Measurements from ENCODE around the gene SMAD3. TPM values are rescaled to one million over a fixed set of nuclear protein-coding genes. Genes with fewer than 3 reads are reported as not detected.
"Not testable (repeated sequence)": the region's sequence is repeated elsewhere in the genome, so short reads cannot be mapped to it uniquely, and the experiment has no call there.

SMAD3 gene
- total RNA-seq (8.8 TPM), polyA plus RNA-seq (21.6 TPM)
- long read RNA-seq, donor 1, full-length matches to known transcripts: 1 of 1 reads
- long read RNA-seq, donor 1, partial matches to known transcripts: 0 of 1 reads
- long read RNA-seq, donor 1, other reads (novel, unspliced or antisense): 0 of 1 reads
- long read RNA-seq, donor 2: 0 reads
- long read RNA-seq, donor 3, full-length matches to known transcripts: 2 of 2 reads
- long read RNA-seq, donor 3, partial matches to known transcripts: 0 of 2 reads
- long read RNA-seq, donor 3, other reads (novel, unspliced or antisense): 0 of 2 reads
- long read RNA-seq, donor 4, full-length matches to known transcripts: 2 of 2 reads
- long read RNA-seq, donor 4, partial matches to known transcripts: 0 of 2 reads
- long read RNA-seq, donor 4, other reads (novel, unspliced or antisense): 0 of 2 reads
- long read RNA-seq, donor 5, full-length matches to known transcripts: 6 of 12 reads
- long read RNA-seq, donor 5, partial matches to known transcripts: 6 of 12 reads
- long read RNA-seq, donor 5, other reads (novel, unspliced or antisense): 0 of 12 reads
- long read RNA-seq, donor 6, full-length matches to known transcripts: 5 of 10 reads
- long read RNA-seq, donor 6, partial matches to known transcripts: 5 of 10 reads
- long read RNA-seq, donor 6, other reads (novel, unspliced or antisense): 0 of 10 reads
- long read RNA-seq, donor 7, full-length matches to known transcripts: 3 of 3 reads
- long read RNA-seq, donor 7, partial matches to known transcripts: 0 of 3 reads
- long read RNA-seq, donor 7, other reads (novel, unspliced or antisense): 0 of 3 reads
- long read RNA-seq, donor 8, full-length matches to known transcripts: 2 of 2 reads
- long read RNA-seq, donor 8, partial matches to known transcripts: 0 of 2 reads
- long read RNA-seq, donor 8, other reads (novel, unspliced or antisense): 0 of 2 reads
- long read RNA-seq, donor 9, full-length matches to known transcripts: 2 of 2 reads
- long read RNA-seq, donor 9, partial matches to known transcripts: 0 of 2 reads
- long read RNA-seq, donor 9, other reads (novel, unspliced or antisense): 0 of 2 reads
- long read RNA-seq, donor 10, full-length matches to known transcripts: 3 of 16 reads
- long read RNA-seq, donor 10, partial matches to known transcripts: 13 of 16 reads
- long read RNA-seq, donor 10, other reads (novel, unspliced or antisense): 0 of 16 reads

DNA sequence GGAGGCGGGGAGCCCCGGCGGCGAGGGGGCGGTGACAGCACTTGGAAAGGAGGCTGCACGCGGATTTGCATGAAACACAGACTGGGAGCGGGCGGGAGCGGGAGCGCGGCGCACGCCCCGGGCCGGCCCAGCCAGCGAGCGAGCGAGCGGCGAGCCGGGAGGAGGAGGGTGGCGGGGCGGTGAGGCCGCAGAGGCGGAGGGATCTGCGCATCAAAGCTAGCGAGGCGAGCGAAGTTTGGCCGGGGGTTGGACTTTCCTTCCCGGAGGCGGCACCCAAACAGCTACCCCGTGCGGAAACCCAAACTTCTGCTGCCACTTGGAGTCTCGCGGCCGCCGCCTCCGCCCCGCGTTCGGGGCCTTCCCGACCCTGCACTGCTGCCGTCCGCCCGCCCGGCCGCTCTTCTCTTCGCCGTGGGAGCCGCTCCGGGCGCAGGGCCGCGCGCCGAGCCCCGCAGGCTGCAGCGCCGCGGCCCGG is at the start of gene SMAD3:
SMAD3 (plus strand) TSS at position 72 of the 475 bp plus-strand sequence. CDS start 553 bp downstream, outside the sequence.
- Histone ChIP-seq H3K9me3 (ENCODE audit: control insufficient read depth in 2 of 2, insufficient read depth in 1 of 2, low read length in 1 of 2) (no peaks in the 10 kb centered on the region), H3K27ac (ENCODE audit: low read depth in 1 of 2, low read length in 1 of 2) (peak within 1 kb of the TSS; percentile 72 to 89), H3K36me3 (ENCODE audit: control insufficient read depth in 2 of 2, insufficient read depth in 2 of 2, low read length in 1 of 2) (no peaks in the 10 kb centered on the region), H3K4me1 (ENCODE audit: control insufficient read depth in 2 of 2, insufficient read depth in 2 of 2, low read length in 2 of 2) (peaks cover 15 to 59% of the 10 kb centered on the region in 2 donors), H3K27me3 (ENCODE audit: control insufficient read depth in 2 of 2, insufficient read depth in 1 of 2, low read length in 1 of 2) (peaks cover 0 to 23% of the 10 kb centered on the region in 2 donors), H3K4me3 (ENCODE audit: low read length in 2 of 2) (peak within 1 kb of the TSS; percentile 65 to 68)
- DNase-seq (ENCODE audit: low read depth in 6 of 9, low spot score in 9 of 9): peak in 2 of 9 donors; percentile 66 to 77
- under 1% methylated on average over 63 of the region's 63 CpGs for WGBS

DNA sequence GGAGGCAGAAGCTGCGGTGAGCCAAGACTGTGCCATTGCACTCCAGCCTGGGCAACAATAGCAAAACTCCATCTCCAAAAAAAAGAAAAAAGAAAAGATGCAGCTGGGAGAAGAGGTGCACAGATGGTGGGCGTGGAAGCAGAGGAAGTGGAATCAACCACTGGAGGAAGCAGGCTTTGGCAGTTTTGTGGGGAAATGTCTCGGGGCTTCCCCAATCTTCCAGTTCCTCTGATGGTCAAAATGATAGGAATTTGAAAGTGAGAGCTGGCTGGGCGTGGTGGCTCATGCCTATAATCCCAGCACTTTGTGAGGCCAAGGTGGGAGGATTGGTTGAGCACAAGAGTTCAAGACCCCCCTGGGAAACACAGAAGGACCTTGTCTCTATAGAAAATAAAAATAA is 48.1 kb upstream of the SMAD3 start:
- H3K4me1 ChIP-seq (ENCODE audit: control insufficient read depth in 2 of 2, insufficient read depth in 2 of 2, low read length in 2 of 2): peaks cover 0 to 7% of the 10 kb centered on the region in 2 donors
- H3K9me3 ChIP-seq (ENCODE audit: control insufficient read depth in 2 of 2, insufficient read depth in 1 of 2, low read length in 1 of 2): no peaks in the 10 kb centered on the region
- no peaks in the 10 kb centered on the region for H3K27me3 ChIP-seq (ENCODE audit: control insufficient read depth in 2 of 2, insufficient read depth in 1 of 2, low read length in 1 of 2)
- DNase-seq (ENCODE audit: low read depth in 6 of 9, low spot score in 9 of 9): no peak
- WGBS: 51% methylated on average over 4 of the region's 4 CpGs
- H3K36me3 ChIP-seq (ENCODE audit: control insufficient read depth in 2 of 2, insufficient read depth in 2 of 2, low read length in 1 of 2): no peaks in the 10 kb centered on the region
- no peak overlapping the region for H3K4me3 ChIP-seq (ENCODE audit: low read length in 2 of 2)
- no peak overlapping the region for H3K27ac ChIP-seq (ENCODE audit: low read depth in 1 of 2, low read length in 1 of 2)

DNA sequence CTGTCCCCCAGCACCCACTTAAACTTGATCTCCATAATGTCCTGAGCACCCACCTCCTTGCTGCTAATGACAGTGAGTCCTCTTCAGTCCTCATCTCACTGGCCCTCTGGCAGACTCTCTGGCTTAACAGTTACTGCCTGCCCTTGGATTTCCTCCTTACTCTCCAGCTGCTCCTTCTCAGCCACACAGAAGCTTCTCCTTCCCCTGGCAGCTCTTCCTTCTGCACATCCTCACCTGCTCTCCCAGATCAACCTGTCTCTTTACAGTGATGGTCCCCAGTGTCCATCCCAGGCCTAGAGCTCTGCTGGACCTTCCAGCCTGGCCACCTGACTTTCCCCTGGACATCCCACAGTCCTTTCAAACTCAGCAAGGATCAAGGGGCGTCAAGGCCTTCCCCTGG is 47.4 kb upstream of the SMAD3 start:
- Histone ChIP-seq H3K36me3 (ENCODE audit: control insufficient read depth in 2 of 2, insufficient read depth in 2 of 2, low read length in 1 of 2) (no peaks in the 10 kb centered on the region), H3K4me1 (ENCODE audit: control insufficient read depth in 2 of 2, insufficient read depth in 2 of 2, low read length in 2 of 2) (peaks cover 0 to 7% of the 10 kb centered on the region in 2 donors), H3K27ac (ENCODE audit: low read depth in 1 of 2, low read length in 1 of 2) (no peak overlapping the region), H3K4me3 (ENCODE audit: low read length in 2 of 2) (no peak overlapping the region), H3K9me3 (ENCODE audit: control insufficient read depth in 2 of 2, insufficient read depth in 1 of 2, low read length in 1 of 2) (no peaks in the 10 kb centered on the region), H3K27me3 (ENCODE audit: control insufficient read depth in 2 of 2, insufficient read depth in 1 of 2, low read length in 1 of 2) (no peaks in the 10 kb centered on the region)
- 90% methylated on average over 1 of the region's 1 CpG for WGBS
- no peak for DNase-seq (ENCODE audit: low read depth in 6 of 9, low spot score in 9 of 9)

DNA sequence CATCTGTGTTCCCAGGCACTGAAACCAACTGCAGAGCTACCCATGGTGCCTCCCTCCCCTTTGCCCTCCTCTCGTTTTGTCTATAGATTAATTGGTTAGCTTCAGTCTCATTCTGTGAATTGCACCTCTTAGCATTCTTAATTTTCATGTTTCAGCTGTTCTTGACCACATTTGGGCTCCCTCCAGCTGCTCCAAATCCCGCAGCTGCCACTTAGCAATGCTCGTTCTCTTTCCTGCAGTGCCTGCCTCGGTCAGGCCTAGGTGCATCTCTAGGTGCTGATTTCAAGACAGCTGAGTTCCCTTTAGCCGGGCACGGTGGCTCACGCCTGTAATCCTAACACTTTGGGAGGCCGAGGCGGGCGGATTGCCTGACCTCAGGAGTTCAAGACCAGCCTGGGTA is 47.0 kb upstream of the SMAD3 start:
- Histone ChIP-seq H3K27ac (ENCODE audit: low read depth in 1 of 2, low read length in 1 of 2) (no peak overlapping the region), H3K4me3 (ENCODE audit: low read length in 2 of 2) (no peak overlapping the region), H3K9me3 (ENCODE audit: control insufficient read depth in 2 of 2, insufficient read depth in 1 of 2, low read length in 1 of 2) (no peaks in the 10 kb centered on the region), H3K4me1 (ENCODE audit: control insufficient read depth in 2 of 2, insufficient read depth in 2 of 2, low read length in 2 of 2) (peaks cover 0 to 7% of the 10 kb centered on the region in 2 donors), H3K27me3 (ENCODE audit: control insufficient read depth in 2 of 2, insufficient read depth in 1 of 2, low read length in 1 of 2) (no peaks in the 10 kb centered on the region), H3K36me3 (ENCODE audit: control insufficient read depth in 2 of 2, insufficient read depth in 2 of 2, low read length in 1 of 2) (no peaks in the 10 kb centered on the region)
- DNase-seq (ENCODE audit: low read depth in 6 of 9, low spot score in 9 of 9): no peak
- 95% methylated on average over 10 of the region's 10 CpGs for WGBS

DNA sequence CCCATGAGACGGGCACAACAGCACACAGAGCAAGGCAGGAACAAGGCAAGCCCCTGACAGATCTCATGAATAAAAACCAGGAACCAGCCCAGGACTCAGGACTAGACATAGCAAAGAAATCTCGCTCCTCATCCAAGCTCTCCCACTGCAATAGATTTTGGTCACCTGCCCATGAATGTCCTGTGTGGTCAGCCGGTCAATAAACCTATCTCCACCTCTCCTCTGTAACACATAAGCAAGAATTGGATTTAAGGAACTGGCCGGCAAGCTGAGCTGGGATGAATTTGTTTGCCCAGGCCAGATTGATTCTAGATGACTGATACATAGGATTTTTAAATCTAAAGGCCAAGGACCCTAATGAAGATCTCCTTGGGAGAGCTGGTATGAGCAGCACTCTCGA is 46.3 kb upstream of the SMAD3 start:
- WGBS: 88% methylated on average over 5 of the region's 5 CpGs

DNA sequence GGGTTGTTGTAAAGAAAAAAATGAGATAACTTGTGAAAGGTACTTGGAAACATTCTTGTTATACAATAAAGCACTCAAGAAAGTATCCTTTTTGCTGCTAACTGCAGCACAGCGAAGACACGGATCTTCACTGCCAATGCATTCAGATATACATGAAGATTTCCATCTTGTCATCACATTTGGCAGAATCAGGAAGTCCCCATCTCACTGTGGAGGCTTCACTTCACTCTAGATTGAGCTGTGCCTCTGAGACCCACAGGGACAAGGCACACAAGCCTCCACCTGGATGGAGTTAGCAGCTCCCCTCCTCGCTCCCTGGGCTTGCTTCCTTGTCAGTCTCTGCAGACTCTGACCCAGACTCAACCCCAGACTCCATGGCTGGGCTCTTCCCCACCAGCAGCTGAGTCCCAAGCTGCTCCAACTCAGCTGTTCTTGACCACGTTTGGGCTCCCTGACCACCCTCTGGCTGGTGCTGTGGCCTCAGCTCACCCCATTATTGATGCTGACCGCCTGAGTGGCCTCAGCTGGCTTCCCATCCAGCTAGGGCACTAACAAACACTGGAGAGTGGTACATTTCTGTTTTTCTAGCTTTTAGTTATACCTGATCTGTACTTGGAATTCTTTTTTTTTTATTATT is 45.4 kb upstream of the SMAD3 start:
- Histone ChIP-seq H3K4me1 (ENCODE audit: control insufficient read depth in 2 of 2, insufficient read depth in 2 of 2, low read length in 2 of 2) (peaks cover 0 to 15% of the 10 kb centered on the region in 2 donors), H3K27ac (ENCODE audit: low read depth in 1 of 2, low read length in 1 of 2) (no peak overlapping the region), H3K9me3 (ENCODE audit: control insufficient read depth in 2 of 2, insufficient read depth in 1 of 2, low read length in 1 of 2) (no peaks in the 10 kb centered on the region), H3K4me3 (ENCODE audit: low read length in 2 of 2) (no peak overlapping the region), H3K27me3 (ENCODE audit: control insufficient read depth in 2 of 2, insufficient read depth in 1 of 2, low read length in 1 of 2) (no peaks in the 10 kb centered on the region), H3K36me3 (ENCODE audit: control insufficient read depth in 2 of 2, insufficient read depth in 2 of 2, low read length in 1 of 2) (no peaks in the 10 kb centered on the region)
- WGBS: 82% methylated on average over 5 of the region's 5 CpGs
- no peak for DNase-seq (ENCODE audit: low read depth in 6 of 9, low spot score in 9 of 9)

More for the DNA sequence above, 46.3 kb upstream of the SMAD3 start:
- H3K4me1 ChIP-seq (ENCODE audit: control insufficient read depth in 2 of 2, insufficient read depth in 2 of 2, low read length in 2 of 2): peaks cover 0 to 6% of the 10 kb centered on the region in 2 donors
- H3K4me3 ChIP-seq (ENCODE audit: low read length in 2 of 2): no peak overlapping the region
- no peaks in the 10 kb centered on the region for H3K9me3 ChIP-seq (ENCODE audit: control insufficient read depth in 2 of 2, insufficient read depth in 1 of 2, low read length in 1 of 2)
- no peaks in the 10 kb centered on the region for H3K36me3 ChIP-seq (ENCODE audit: control insufficient read depth in 2 of 2, insufficient read depth in 2 of 2, low read length in 1 of 2)
- no peaks in the 10 kb centered on the region for H3K27me3 ChIP-seq (ENCODE audit: control insufficient read depth in 2 of 2, insufficient read depth in 1 of 2, low read length in 1 of 2)
- H3K27ac ChIP-seq (ENCODE audit: low read depth in 1 of 2, low read length in 1 of 2): no peak overlapping the region
- no peak for DNase-seq (ENCODE audit: low read depth in 6 of 9, low spot score in 9 of 9)

DNA sequence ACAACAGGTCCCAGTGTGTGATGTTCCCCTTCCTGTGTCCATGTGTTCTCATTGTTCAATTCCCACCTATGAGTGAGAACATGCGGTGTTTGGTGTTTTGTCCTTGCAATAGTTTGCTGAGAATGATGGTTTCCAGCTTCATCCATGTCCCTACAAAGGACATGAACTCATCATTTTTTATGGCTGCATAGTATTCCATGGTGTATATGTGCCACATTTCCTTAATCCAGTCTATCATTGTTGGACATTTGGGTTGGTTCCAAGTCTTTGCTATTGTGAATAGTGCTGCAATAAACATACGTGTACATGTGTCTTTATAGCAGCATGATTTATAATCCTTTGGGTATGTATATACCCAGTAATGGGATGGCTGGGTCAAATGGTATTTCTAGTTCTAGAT is 44.7 kb upstream of the SMAD3 start:
- H3K4me1 ChIP-seq (ENCODE audit: control insufficient read depth in 2 of 2, insufficient read depth in 2 of 2, low read length in 2 of 2): peaks cover 0 to 18% of the 10 kb centered on the region in 2 donors
- 93% methylated on average over 2 of the region's 2 CpGs for WGBS
- not testable (repeated sequence) for DNase-seq (ENCODE audit: low read depth in 6 of 9, low spot score in 9 of 9)

DNA sequence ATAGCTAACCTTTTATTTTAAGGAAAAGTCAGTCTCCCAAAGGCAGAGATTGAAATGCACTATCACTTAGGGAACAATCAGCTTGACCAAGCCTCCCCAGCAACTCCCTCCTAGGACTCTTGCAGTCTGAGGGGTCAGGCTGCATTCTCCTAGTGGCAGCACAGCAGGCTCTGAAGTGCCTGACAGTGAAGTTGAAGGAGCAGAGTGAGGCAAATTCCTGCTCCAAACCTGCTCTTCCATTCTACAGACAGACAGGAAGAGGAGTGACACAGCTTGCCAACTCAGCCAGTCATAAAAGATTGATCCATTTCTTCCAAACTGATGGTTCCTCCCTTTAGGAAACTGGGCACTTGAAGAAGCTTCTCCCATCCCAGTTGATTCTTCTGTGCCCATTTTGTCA is 43.9 kb upstream of the SMAD3 start:
- no peaks in the 10 kb centered on the region for H3K9me3 ChIP-seq (ENCODE audit: control insufficient read depth in 2 of 2, insufficient read depth in 1 of 2, low read length in 1 of 2)
- no peak overlapping the region for H3K4me3 ChIP-seq (ENCODE audit: low read length in 2 of 2)
- no peak for DNase-seq (ENCODE audit: low read depth in 6 of 9, low spot score in 9 of 9)
- peaks cover 0 to 23% of the 10 kb centered on the region in 2 donors for H3K4me1 ChIP-seq (ENCODE audit: control insufficient read depth in 2 of 2, insufficient read depth in 2 of 2, low read length in 2 of 2)
- H3K27ac ChIP-seq (ENCODE audit: low read depth in 1 of 2, low read length in 1 of 2): no peak overlapping the region
- no peaks in the 10 kb centered on the region for H3K36me3 ChIP-seq (ENCODE audit: control insufficient read depth in 2 of 2, insufficient read depth in 2 of 2, low read length in 1 of 2)
- no peaks in the 10 kb centered on the region for H3K27me3 ChIP-seq (ENCODE audit: control insufficient read depth in 2 of 2, insufficient read depth in 1 of 2, low read length in 1 of 2)

More for the DNA sequence above, 44.7 kb upstream of the SMAD3 start:
- not testable (repeated sequence) for H3K36me3 ChIP-seq (ENCODE audit: control insufficient read depth in 2 of 2, insufficient read depth in 2 of 2, low read length in 1 of 2); H3K27me3 ChIP-seq (ENCODE audit: control insufficient read depth in 2 of 2, insufficient read depth in 1 of 2, low read length in 1 of 2); H3K4me3 ChIP-seq (ENCODE audit: low read length in 2 of 2); H3K9me3 ChIP-seq (ENCODE audit: control insufficient read depth in 2 of 2, insufficient read depth in 1 of 2, low read length in 1 of 2); H3K27ac ChIP-seq (ENCODE audit: low read depth in 1 of 2, low read length in 1 of 2)
